Activated CD4-positive, alpha-beta T cell treated with anti-CD3 and anti-CD28 coated beads for 36 hours (primary cell): ENCODE measurements around the gene LORICRIN. TPM values are rescaled to one million over a fixed set of nuclear protein-coding genes. Genes with fewer than 3 reads are reported as not detected.
"Not testable (repeated sequence)": the region's sequence is repeated elsewhere in the genome, so short reads cannot be mapped to it uniquely, and the experiment has no call there.

Experiments used
- ATAC-seq: fragments of 200-7000 bp; cut with Tn5 transposase; one replicate; pipeline ENCODE4 v1.10.0; 2021; ENCODE audit warnings: mild to moderate bottlenecking, moderate library complexity
- CTCF ChIA-PET: fragments of 350-600 bp; sonication (Branson Sonifier 250); formaldehyde crosslinking; loops from one replicate; lab custom pipeline; 2021; ENCODE audit warnings: antibody characterized with exemption; lab: Charles Lee
- POLR2A ChIA-PET: fragments of 350-600 bp; sonication (Branson Sonifier 250); formaldehyde crosslinking; loops from one replicate; lab custom pipeline; 2021; ENCODE audit warnings: antibody characterized with exemption, inconsistent platforms; lab: Charles Lee
- DNase-seq: peaks from one replicate; pipeline ENCODE4 v3.0.0-alpha.2; 2020
- H3K27ac Mint-ChIP-seq: one replicate; pipeline ENCODE4 v1.8.0; 2021; ENCODE audit warnings: mixed read lengths
- H3K27me3 Mint-ChIP-seq: one replicate; pipeline ENCODE4 v1.8.0; 2021; ENCODE audit warnings: mixed read lengths
- H3K36me3 Mint-ChIP-seq: one replicate; pipeline ENCODE4 v1.8.0; 2021; ENCODE audit warnings: low read depth, mixed read lengths
- H3K4me1 Mint-ChIP-seq: one replicate; pipeline ENCODE4 v1.8.0; 2021; ENCODE audit warnings: mixed read lengths
- H3K4me3 Mint-ChIP-seq: one replicate; pipeline ENCODE4 v1.8.0; 2021; ENCODE audit warnings: mild to moderate bottlenecking, moderate library complexity, mixed read lengths
- H3K9me3 Mint-ChIP-seq: one replicate; pipeline ENCODE4 v1.8.0; 2021; ENCODE audit warnings: low read depth, mixed read lengths
- intact Hi-C, 2 experiments: fragments of 100-400 bp; cut with DNase I in 1 of 2; cut with micrococcal nuclease in 1 of 2; formaldehyde crosslinking; loops; one replicate each; pipeline versions ENCODE4 v1.14.2 to v1.15.1; 2022 to 2024; cut with DNase I, micrococcal nuclease
- total RNA-seq, 2 experiments: library from RNA; stranded (reverse); gene quantifications; one replicate each; pipeline ENCODE4 v1.2.3, GENCODE V29; 2021

LORICRIN gene
- total RNA-seq, 2 experiments from 2014 or later, result not detected

DNA sequence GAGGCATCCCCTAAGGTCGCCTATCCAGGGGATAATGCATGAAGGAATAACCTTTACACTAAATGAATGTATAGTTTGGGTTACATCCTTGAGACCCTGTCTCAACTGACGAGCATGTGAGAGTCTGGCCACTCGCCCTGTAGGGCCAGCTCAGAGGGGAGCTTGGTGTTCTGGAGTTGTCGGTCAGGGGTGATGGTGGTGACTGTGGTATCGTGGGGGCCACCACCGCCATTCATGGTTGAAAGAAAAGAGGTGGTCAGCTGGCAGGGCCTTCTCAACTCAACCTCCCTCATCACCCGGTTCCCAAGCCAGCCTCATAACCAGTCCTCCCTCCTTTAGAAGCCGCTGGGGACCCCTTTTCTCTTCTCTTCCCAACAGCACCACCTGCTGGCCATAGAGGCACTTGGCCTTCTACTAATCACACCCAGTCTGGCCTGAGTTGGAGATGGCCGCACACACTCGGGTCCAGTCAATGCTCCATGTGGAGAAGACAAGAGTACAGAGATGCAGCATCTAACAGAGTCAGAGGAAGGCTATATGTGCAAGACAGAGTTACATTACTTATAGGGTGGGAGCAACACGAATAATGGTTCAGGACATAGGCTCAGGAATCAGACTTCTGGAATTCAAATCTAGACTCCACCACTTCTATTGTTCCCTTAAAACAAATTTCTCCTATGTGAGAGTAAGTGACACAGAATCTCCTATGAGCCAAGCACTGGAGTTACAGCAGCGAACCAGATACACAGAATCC, 30.2 kb upstream of the LORICRIN start:
- H3K27ac Mint-ChIP-seq, POLR2A ChIA-PET, H3K4me1 Mint-ChIP-seq, H3K4me3 Mint-ChIP-seq, ATAC-seq, H3K36me3 Mint-ChIP-seq, H3K9me3 Mint-ChIP-seq: not testable (repeated sequence)
- intact Hi-C loops, result loop anchor here (10.0 kb wide), 2 partner anchors 314 to 574 kb away; no protein-coding TSS in a partner anchor
- peak; percentile 57 for DNase-seq
- peaks cover 11% of the 10 kb centered on the region for H3K27me3 Mint-ChIP-seq
- CTCF ChIA-PET, result interaction anchor here (0.5 to 2.3 kb wide), 13 partner anchors 8 to 369 kb away, joined by 3 to 11 read pairs (median 4); partner anchors contain the start of genes LCE7A, LORICRIN and SMCP

DNA sequence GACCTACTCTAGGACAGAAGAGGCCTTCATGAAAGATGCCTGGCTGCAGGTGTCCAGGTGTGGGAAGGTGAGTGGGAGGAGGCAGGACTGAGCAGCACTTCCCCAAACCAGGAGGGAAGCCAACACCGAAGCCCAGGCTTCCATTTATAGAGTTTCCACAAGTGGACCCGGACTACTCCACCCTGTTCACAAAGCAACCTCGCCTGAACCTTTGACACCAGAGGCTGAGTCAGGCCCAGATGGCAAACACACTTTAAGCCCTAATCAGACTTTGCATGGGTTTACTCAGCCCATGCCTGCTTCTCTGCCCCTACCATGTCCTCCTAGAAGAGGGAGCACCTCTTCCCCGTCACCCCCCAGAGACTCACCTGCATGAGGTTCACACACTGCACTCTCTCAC, 28.1 kb upstream of the LORICRIN start:
- Mint-ChIP-seq H3K27me3 (peaks cover 15% of the 10 kb centered on the region), H3K9me3 (no peaks in the 10 kb centered on the region), H3K4me1 (no peaks in the 10 kb centered on the region), H3K4me3 (no peak overlapping the region), H3K36me3 (no peaks in the 10 kb centered on the region), H3K27ac (no peak overlapping the region)
- ChIA-PET CTCF (no interaction called here), POLR2A (no interaction called here)
- intact Hi-C loops, result loop anchor here in 1 of 2 experiments (5.0 kb wide), 1 partner anchor 46 kb away; no protein-coding TSS in a partner anchor
- no peak for ATAC-seq
- no peak for DNase-seq

- no peak for ATAC-seq
- intact Hi-C loops, result loop anchor here in 1 of 2 experiments (5.0 kb wide), 1 partner anchor 46 kb away; no protein-coding TSS in a partner anchor
Observed at GRCh38 chr1:153231785-153232184, 27.7 kb upstream of the LORICRIN start.

DNA sequence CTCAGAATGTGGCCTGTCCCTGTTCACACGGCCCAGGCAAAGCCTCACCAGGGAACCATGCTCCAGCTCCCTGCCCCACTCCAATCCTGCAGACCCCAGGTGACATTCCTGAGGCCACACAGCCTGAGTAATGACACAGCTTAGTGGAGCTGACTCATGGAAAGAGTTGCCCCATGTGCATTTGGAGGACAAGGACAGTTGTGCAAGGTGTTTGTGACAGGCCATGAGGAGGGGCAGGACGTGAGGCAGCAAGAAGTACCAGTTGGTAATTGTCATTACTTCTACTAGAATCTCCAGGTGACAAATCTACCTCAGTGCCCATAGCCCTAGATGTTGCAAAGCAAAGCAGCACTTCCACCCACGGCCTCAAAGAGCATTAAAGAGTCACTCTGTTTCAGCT, 26.9 kb upstream of the LORICRIN start:
- ChIA-PET CTCF (interaction anchor here (0.7 kb wide), 1 partner anchor 1435 kb away, joined by 3 read pairs; no protein-coding TSS in a partner anchor), POLR2A (no interaction called here)
- H3K36me3 Mint-ChIP-seq, result no peaks in the 10 kb centered on the region
- ATAC-seq, result no peak
- H3K9me3 Mint-ChIP-seq, result no peaks in the 10 kb centered on the region
- intact Hi-C loops, result loop anchor here in 1 of 2 experiments (5.0 kb wide), 1 partner anchor 45 kb away; no protein-coding TSS in a partner anchor
- no peak overlapping the region for H3K4me3 Mint-ChIP-seq
- DNase-seq, result no peak
- no peaks in the 10 kb centered on the region for H3K4me1 Mint-ChIP-seq
- H3K27ac Mint-ChIP-seq, result no peak overlapping the region
- H3K27me3 Mint-ChIP-seq, result peaks cover 19% of the 10 kb centered on the region

More at GRCh38 chr1:153231785-153232184, 27.7 kb upstream of the LORICRIN start:
- no peaks in the 10 kb centered on the region for H3K9me3 Mint-ChIP-seq
- DNase-seq, result no peak
- H3K27ac Mint-ChIP-seq, result no peak overlapping the region
- POLR2A ChIA-PET, result no interaction called here
- H3K36me3 Mint-ChIP-seq, result no peaks in the 10 kb centered on the region
- no peak overlapping the region for H3K4me3 Mint-ChIP-seq
- CTCF ChIA-PET, result no interaction called here
- no peaks in the 10 kb centered on the region for H3K4me1 Mint-ChIP-seq
- H3K27me3 Mint-ChIP-seq, result peaks cover 15% of the 10 kb centered on the region

GRCh38 chr1:153233448-153233847, 26.0 kb upstream of the LORICRIN start:
- POLR2A ChIA-PET, result no interaction called here
- H3K27me3 Mint-ChIP-seq, result peaks cover 20% of the 10 kb centered on the region
- intact Hi-C loops, result loop anchor here in 1 of 2 experiments (5.0 kb wide), 1 partner anchor 44 kb away; no protein-coding TSS in a partner anchor
- CTCF ChIA-PET, result interaction anchor here (0.8 to 1.1 kb wide), 2 partner anchors 13 to 21 kb away, joined by 3 read pairs; no protein-coding TSS in a partner anchor
- DNase-seq, result no peak
- H3K9me3 Mint-ChIP-seq, result no peaks in the 10 kb centered on the region
- H3K4me3 Mint-ChIP-seq, result no peak overlapping the region
- H3K4me1 Mint-ChIP-seq, result no peaks in the 10 kb centered on the region
- no peak for ATAC-seq
- H3K27ac Mint-ChIP-seq, result no peak overlapping the region
- no peaks in the 10 kb centered on the region for H3K36me3 Mint-ChIP-seq

- ATAC-seq (no peak), DNase-seq (no peak)
- H3K4me3 Mint-ChIP-seq, result no peak overlapping the region
- ChIA-PET POLR2A (no interaction called here), CTCF (interaction anchor here (1.2 to 1.3 kb wide), 2 partner anchors 10 to 12 kb away, joined by 3 to 5 read pairs; no protein-coding TSS in a partner anchor)
- no peaks in the 10 kb centered on the region for H3K4me1 Mint-ChIP-seq
- no peaks in the 10 kb centered on the region for H3K36me3 Mint-ChIP-seq
- H3K9me3 Mint-ChIP-seq, result no peaks in the 10 kb centered on the region
- H3K27ac Mint-ChIP-seq, result no peak overlapping the region
- peaks cover 17% of the 10 kb centered on the region for H3K27me3 Mint-ChIP-seq
- intact Hi-C loops, result no loop called here
Observed at GRCh38 chr1:153238527-153238926, 21.0 kb upstream of the LORICRIN start.

GRCh38 chr1:153242160-153242559, 17.3 kb upstream of the LORICRIN start:
- Mint-ChIP-seq H3K27me3 (peaks cover 16% of the 10 kb centered on the region), H3K4me3 (no peak overlapping the region), H3K27ac (no peak overlapping the region), H3K4me1 (no peaks in the 10 kb centered on the region), H3K9me3 (peaks cover 2% of the 10 kb centered on the region), H3K36me3 (no peaks in the 10 kb centered on the region)
- ChIA-PET CTCF (interaction anchor here (0.7 kb wide), 1 partner anchor 324 kb away, joined by 3 read pairs; no protein-coding TSS in a partner anchor), POLR2A (no interaction called here)
- no peak for ATAC-seq
- intact Hi-C loops, result no loop called here
- DNase-seq, result no peak

- ChIA-PET POLR2A (no interaction called here), CTCF (interaction anchor here (1.6 kb wide), 1 partner anchor 17 kb away, joined by 3 read pairs; no protein-coding TSS in a partner anchor)
- Mint-ChIP-seq H3K27ac (no peak overlapping the region), H3K4me1 (no peaks in the 10 kb centered on the region), H3K4me3 (no peak overlapping the region), H3K9me3 (peaks cover 2% of the 10 kb centered on the region), H3K27me3 (peaks cover 21% of the 10 kb centered on the region), H3K36me3 (no peaks in the 10 kb centered on the region)
- ATAC-seq (no peak), DNase-seq (no peak)
- intact Hi-C loops, result no loop called here
Observed at GRCh38 chr1:153245466-153245865, 14.0 kb upstream of the LORICRIN start.

GRCh38 chr1:153246018-153246417, 13.5 kb upstream of the LORICRIN start:
- Mint-ChIP-seq H3K27me3 (peaks cover 25% of the 10 kb centered on the region), H3K36me3 (no peaks in the 10 kb centered on the region), H3K4me1 (no peaks in the 10 kb centered on the region), H3K9me3 (peaks cover 2% of the 10 kb centered on the region), H3K4me3 (no peak overlapping the region), H3K27ac (no peak overlapping the region)
- DNase-seq (no peak), ATAC-seq (no peak)
- ChIA-PET CTCF (interaction anchor here (1.1 to 1.6 kb wide), 2 partner anchors 16 to 17 kb away, joined by 3 to 4 read pairs; no protein-coding TSS in a partner anchor), POLR2A (no interaction called here)
- intact Hi-C loops, result no loop called here

DNA sequence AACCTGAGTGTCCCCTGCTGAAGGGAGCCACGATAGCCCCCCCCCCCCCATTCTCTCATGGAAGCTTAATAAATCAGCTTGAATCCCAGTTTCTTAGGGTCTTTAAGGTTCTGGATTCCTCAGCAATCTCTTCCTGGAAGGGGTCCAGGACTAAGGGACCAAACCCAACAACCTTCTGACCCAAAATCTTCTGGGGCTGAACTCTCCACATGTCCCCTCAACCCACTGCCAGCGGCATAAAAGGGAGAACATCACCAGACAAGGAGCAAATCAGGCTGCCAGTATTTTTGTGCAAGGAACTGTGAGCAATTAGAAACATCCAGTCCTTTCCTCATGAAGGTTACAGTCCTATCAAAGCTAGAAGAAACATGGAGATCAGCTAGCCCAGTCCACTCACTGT, 12.7 kb upstream of the LORICRIN start:
- ChIA-PET POLR2A (no interaction called here), CTCF (interaction anchor here (1.1 to 1.6 kb wide), 2 partner anchors 15 to 18 kb away, joined by 3 to 4 read pairs; no protein-coding TSS in a partner anchor)
- DNase-seq (no peak), ATAC-seq (no peak)
- H3K27me3 Mint-ChIP-seq, result peaks cover 25% of the 10 kb centered on the region
- no peaks in the 10 kb centered on the region for H3K4me1 Mint-ChIP-seq
- no peaks in the 10 kb centered on the region for H3K36me3 Mint-ChIP-seq
- no peak overlapping the region for H3K4me3 Mint-ChIP-seq
- H3K27ac Mint-ChIP-seq, result no peak overlapping the region
- peaks cover 2% of the 10 kb centered on the region for H3K9me3 Mint-ChIP-seq
- intact Hi-C loops, result no loop called here

DNA sequence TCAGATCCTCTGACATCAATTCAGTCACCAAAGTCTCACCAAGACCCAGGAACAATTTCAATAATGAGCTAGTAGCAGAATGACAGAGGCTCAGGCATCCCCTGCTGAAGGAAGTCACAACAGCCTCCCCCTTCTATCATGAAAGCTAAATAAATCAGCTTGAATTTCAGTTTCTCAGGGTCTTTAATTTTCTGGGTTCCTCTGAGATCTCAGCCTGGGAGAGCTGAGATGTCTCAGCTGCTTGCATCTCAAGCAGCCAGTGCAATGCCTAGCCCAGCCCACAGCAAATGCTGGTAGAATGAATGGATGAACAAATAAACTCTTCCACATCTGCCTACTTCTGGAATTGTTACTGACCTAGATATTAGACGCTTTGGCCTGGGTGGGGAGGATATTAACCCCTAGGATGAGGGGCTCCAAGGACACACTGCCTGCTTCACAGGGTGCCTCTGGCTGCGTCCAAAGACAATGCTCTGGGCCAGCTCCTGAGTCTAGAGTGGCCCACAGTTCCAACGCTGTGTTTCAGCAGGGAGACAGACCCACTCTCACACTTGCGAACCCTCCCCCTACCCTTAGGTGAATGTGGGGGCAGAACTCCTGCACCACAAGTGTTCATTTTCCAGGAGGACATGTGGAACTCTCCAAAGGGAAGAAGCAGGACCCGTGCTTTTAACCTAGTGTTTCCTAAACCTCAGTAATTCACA, 11.2 kb upstream of the LORICRIN start:
- CTCF ChIA-PET, result interaction anchor here (0.7 to 0.9 kb wide), 2 partner anchors 20 to 39 kb away, joined by 3 read pairs; no protein-coding TSS in a partner anchor
- H3K27me3 Mint-ChIP-seq, result peaks cover 25% of the 10 kb centered on the region
- DNase-seq, result no peak

More for the DNA sequence above, 11.2 kb upstream of the LORICRIN start:
- intact Hi-C loops, result no loop called here
- Mint-ChIP-seq H3K36me3 (no peaks in the 10 kb centered on the region), H3K4me3 (no peak overlapping the region), H3K9me3 (peaks cover 2% of the 10 kb centered on the region), H3K27ac (no peak overlapping the region), H3K4me1 (no peaks in the 10 kb centered on the region)
- ATAC-seq, result no peak
- POLR2A ChIA-PET, result no interaction called here
